ENCODE measurements around the gene IFT57. TPM values are rescaled to one million over a fixed set of nuclear protein-coding genes. Genes with fewer than 3 reads are reported as not detected.

Gene IFT57
- total RNA-seq, 1 donor from 2014 or later, result 17.9 TPM

- Histone ChIP-seq H3K4me3 (ENCODE audit: low read depth, low read length) (no peak overlapping the region), H3K36me3 (ENCODE audit: control insufficient read depth, insufficient read depth, low read length) (peaks cover 1% of the 10 kb centered on the region), H3K27me3 (ENCODE audit: control insufficient read depth, insufficient read depth, low read length) (no peaks in the 10 kb centered on the region)
- TF ChIP-seq CTCF (IDR thresholded peaks at IDR 0.05; ENCODE audit: insufficient read depth, low read length, poor library complexity, severe bottlenecking), result no peak
- no peak for DNase-seq (ENCODE audit: low read depth)
These were observed 12.6 kb downstream of the IFT57 start for GRCh38 chr3:108209579-108209978.

- Histone ChIP-seq H3K27me3 (ENCODE audit: control insufficient read depth, insufficient read depth, low read length) (no peaks in the 10 kb centered on the region), H3K36me3 (ENCODE audit: control insufficient read depth, insufficient read depth, low read length) (peaks cover 1% of the 10 kb centered on the region), H3K4me3 (ENCODE audit: low read depth, low read length) (no peak overlapping the region)
- TF ChIP-seq CTCF (IDR thresholded peaks at IDR 0.05; ENCODE audit: insufficient read depth, low read length, poor library complexity, severe bottlenecking), result no peak
- DNase-seq (ENCODE audit: low read depth), result no peak
These were observed 13.4 kb downstream of the IFT57 start for GRCh38 chr3:108208831-108209230.

DNA sequence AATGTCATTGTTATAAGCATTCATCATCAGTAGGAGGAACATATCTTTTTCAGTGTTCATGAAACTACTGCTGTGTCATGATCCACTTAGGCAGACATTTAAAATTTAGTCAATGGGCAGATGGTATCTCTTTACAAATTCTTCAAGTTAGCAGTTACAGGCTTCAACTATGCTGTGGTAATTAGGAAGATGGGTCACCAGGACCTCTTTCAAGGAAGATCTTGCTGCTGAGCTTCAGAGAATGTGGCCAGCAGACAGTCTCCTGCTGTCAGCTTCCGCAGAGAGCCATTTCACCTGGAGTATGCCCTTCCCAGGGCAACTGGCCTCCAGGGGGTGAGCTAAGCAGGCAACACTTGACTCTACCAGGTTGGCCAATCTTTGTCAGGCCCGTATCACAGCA is 19.4 kb downstream of the IFT57 start:
- Histone ChIP-seq H3K4me3 (ENCODE audit: low read depth, low read length) (no peak overlapping the region), H3K27me3 (ENCODE audit: control insufficient read depth, insufficient read depth, low read length) (no peaks in the 10 kb centered on the region), H3K36me3 (ENCODE audit: control insufficient read depth, insufficient read depth, low read length) (no peaks in the 10 kb centered on the region)
- TF ChIP-seq CTCF (IDR thresholded peaks at IDR 0.05; ENCODE audit: insufficient read depth, low read length, poor library complexity, severe bottlenecking), result no peak
- DNase-seq (ENCODE audit: low read depth), result no peak

- no peaks in the 10 kb centered on the region for H3K36me3 ChIP-seq (ENCODE audit: control insufficient read depth, insufficient read depth, low read length)
- no peak for TF ChIP-seq CTCF (IDR thresholded peaks at IDR 0.05; ENCODE audit: insufficient read depth, low read length, poor library complexity, severe bottlenecking)
- DNase-seq (ENCODE audit: low read depth), result no peak
These were observed 20.1 kb downstream of the IFT57 start for GRCh38 chr3:108202080-108202479.

GRCh38 chr3:108201258-108201657 is 21.0 kb downstream of the IFT57 start:
- H3K27me3 ChIP-seq (ENCODE audit: control insufficient read depth, insufficient read depth, low read length), result no peaks in the 10 kb centered on the region
- no peak for TF ChIP-seq CTCF (IDR thresholded peaks at IDR 0.05; ENCODE audit: insufficient read depth, low read length, poor library complexity, severe bottlenecking)
- DNase-seq (ENCODE audit: low read depth), result no peak

More at GRCh38 chr3:108202080-108202479, 20.1 kb downstream of the IFT57 start:
- H3K27me3 ChIP-seq (ENCODE audit: control insufficient read depth, insufficient read depth, low read length), result no peaks in the 10 kb centered on the region
- no peak overlapping the region for H3K4me3 ChIP-seq (ENCODE audit: low read depth, low read length)

DNA sequence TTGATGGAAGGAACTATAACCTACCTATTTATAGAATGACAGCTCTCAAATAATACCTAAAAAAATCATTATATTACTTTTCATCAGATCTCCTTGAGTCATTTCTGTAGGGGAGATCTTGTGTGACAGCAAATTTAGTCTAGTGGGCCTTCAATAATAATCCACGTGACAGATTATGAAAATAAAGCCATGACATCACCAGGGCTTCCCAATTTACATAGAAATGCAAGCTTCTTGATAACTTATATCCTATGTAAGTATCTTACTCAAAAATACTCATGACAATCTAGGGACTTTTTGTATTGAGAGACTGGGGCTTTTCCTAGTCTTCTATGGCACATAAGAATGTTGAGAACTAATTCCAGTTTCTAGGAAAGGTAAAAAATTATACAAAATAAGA is 21.6 kb downstream of the IFT57 start:
- Histone ChIP-seq H3K27me3 (ENCODE audit: control insufficient read depth, insufficient read depth, low read length) (no peaks in the 10 kb centered on the region), H3K36me3 (ENCODE audit: control insufficient read depth, insufficient read depth, low read length) (no peaks in the 10 kb centered on the region), H3K4me3 (ENCODE audit: low read depth, low read length) (no peak overlapping the region)
- TF ChIP-seq CTCF (IDR thresholded peaks at IDR 0.05; ENCODE audit: insufficient read depth, low read length, poor library complexity, severe bottlenecking), result no peak
- no peak for DNase-seq (ENCODE audit: low read depth)

More at GRCh38 chr3:108201258-108201657, 21.0 kb downstream of the IFT57 start:
- Histone ChIP-seq H3K4me3 (ENCODE audit: low read depth, low read length) (no peak overlapping the region), H3K36me3 (ENCODE audit: control insufficient read depth, insufficient read depth, low read length) (no peaks in the 10 kb centered on the region)

All from kidney epithelial cell (primary cell).